Hindlimb muscle (tissue), 1 donor: Measurements from ENCODE around the gene AGFG2. TPM values are rescaled to one million over a fixed set of nuclear protein-coding genes. Genes with fewer than 3 reads are reported as not detected.
"Not testable (repeated sequence)": the region's sequence is repeated elsewhere in the genome, so short reads cannot be mapped to it uniquely, and the experiment has no call there.

Experiments used
- DNase-seq: peaks from one replicate; pipeline ENCODE4 v3.0.0-alpha.2; 2013
- polyA plus RNA-seq: library from polyadenylated mRNA; unstranded; fragments of 120-200 nt; gene quantifications from one replicate; pipeline ENCODE4 v1.2.1, GENCODE V29; 2013; ENCODE audit not compliant: insufficient read length

Gene AGFG2, protein sequence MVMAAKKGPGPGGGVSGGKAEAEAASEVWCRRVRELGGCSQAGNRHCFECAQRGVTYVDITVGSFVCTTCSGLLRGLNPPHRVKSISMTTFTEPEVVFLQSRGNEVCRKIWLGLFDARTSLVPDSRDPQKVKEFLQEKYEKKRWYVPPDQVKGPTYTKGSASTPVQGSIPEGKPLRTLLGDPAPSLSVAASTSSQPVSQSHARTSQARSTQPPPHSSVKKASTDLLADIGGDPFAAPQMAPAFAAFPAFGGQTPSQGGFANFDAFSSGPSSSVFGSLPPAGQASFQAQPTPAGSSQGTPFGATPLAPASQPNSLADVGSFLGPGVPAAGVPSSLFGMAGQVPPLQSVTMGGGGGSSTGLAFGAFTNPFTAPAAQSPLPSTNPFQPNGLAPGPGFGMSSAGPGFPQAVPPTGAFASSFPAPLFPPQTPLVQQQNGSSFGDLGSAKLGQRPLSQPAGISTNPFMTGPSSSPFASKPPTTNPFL
- polyA plus RNA-seq, result 15.6 TPM

DNA sequence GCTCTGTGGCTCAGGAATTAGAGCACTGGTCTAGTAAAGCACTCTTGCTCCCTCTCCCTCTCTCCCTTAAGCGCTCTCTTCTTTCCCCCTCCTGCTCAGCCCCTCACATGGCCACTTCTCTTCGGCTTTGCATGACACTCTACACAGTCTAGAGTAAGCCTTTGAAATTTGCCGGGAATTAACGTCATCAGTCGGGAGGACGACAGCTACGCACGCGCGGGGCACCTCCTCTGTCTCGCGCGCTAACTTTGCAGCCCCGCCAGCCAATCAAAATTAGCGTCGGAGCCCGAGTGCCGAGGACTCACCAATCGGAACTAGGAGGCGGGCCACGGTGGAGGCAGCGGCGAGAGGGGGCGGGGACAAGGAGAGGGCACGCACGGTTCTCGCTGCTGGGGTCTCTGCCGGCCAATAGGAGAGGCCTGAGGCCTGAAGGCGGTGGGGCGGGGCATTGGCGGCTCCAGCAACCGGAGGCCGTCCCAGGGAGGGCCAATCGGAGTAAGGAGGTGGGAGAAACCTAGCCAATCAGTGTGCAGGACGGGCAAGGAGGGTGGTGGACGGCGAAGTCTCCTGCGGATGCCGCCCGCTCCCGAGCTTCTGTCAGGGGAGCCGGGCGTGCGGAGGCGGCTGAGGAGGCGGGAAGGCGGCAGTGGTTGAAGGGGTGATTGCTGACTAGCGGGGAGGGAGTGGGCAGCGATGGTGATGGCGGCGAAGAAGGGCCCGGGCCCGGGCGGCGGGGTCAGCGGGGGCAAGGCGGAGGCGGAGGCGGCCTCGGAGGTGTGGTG lies at the start of gene AGFG2:
Gene AGFG2, plus strand, starts transcription at position 550 of the 782 bp plus-strand sequence. Its CDS starts 144 bp downstream, at position 694.
- peak; percentile 100 for DNase-seq

DNA sequence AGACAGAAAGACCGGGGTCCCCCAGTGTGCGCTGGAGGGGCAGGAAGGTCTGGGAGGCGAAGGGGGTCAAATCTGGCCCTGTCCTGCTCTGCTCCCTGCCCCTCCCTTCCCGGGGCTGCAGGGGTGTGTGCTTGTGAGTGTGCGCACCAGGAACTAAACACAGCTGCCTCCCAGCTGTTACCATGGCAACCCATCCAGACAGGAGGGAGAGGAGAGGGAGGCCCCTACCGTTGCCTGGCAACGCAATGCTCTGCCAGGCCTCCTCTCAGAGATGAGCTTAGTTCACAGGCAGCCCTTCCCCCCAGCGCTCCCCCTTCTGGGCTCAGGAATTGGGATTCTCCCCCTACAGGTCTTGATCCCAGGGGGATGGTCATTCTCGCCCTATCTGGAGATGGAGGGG lies 49.2 kb upstream of the AGFG2 start:
- DNase-seq, result peak; percentile 92

DNA sequence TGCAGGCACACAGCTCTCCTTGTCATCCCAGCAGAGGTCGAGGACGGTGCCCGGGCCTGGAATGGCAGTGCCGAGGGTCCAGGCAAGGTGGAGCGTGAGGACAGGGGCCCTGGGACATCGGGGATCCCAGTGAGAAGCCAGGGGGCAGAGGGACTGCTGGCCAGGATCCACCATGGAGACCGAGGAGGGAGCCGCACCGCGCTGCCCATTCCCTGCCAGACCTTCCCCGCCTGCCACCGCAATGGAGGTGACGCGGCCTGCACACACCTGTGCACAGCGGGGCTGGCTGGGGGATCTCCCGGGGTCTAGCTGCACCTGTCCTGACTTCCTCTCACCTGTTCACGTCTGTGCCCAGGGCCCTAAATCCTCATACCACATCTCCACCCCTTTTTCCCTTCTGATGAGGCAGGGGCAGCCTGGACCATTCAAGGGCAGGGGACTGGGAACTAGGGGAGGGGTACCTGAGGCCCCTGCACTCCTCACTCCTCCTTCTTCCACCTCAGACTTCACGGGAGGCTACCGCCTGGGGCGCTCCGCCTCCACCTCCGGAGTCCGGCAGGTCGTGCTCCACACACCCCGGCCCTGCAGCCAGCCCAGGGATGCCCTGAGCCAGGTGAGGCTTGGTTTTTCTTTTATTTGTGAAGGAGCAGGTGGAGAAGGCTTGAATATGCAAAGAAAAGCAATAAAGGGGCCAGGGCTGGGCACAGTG lies 48.4 kb upstream of the AGFG2 start:
- no peak for DNase-seq

- DNase-seq, result no peak
These were observed 47.8 kb upstream of the AGFG2 start for GRCh38 chr7:100491192-100491578.

DNA sequence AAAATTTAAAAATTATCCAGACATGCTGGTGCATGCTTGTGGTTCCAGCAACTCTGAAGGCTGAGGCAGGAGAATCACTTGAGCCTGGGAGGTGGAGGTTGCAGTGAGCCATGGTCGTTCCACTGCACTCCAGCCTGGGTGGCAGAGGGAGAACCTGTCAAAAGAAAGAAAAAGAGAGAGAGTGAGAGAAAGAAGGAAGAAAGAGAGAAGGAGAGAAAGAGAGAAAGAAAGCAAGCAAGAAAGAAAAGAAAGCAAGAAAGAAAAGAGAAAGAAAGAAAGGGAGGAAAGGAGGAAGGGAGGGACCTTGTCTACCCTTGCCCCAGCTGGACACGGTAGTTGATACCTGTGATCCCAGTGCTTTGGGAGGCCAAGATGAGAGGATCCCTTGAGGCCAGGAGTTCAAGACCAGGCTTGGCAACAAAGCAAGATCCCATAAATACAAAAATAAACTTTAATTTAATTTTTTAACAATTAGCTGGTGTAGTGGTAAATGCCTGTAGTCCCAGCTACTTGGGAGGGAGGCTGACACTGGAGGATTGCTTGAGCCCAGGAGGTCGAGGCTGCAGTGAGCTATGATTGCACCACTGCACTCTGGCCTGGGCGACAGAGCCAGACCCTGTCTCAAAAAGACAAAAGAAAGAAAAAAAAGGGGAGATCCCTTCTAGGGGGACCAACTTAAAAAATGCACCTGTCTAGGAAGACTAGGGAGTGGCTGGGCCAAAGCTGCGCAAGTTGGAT lies 46.1 kb upstream of the AGFG2 start:
- no peak for DNase-seq

DNA sequence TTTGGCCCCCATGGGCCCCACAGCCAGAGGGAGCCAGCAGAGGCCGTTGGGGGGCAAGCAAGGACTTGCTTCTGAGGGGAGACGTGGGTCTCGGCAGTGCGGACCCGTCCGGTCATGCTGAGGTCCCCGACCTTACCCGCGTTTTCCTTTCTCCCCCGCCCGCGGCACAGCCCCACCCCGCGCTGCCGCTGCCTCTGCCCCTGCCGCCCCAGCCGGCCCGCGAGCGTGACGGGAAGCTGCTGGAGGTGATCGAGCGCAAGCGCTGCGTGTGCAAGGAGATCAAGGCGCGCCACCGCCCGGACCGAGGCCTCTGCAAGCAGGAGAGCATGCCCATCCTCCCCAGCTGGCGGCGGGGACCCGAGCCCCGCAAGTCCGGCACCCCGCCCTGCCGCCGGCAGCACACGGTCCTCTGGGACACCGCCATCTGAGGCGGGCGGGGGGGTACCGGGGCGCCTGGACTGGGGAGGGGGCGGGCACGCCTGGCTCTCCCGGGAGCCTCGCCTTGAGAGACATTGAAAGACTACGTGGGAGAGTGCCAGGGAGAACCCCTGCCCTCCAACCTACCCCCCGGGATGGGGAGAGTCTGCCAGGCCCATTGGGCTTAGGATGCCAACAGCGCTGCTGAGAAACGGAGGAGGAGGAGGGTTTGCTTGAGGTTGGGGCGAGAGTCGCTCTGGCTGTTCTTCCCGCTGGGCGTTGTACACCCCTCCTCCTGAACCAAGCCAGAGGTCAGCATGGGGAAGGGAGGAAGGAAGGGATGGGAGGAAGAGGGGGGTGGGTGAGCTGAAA lies 45.3 kb upstream of the AGFG2 start:
- DNase-seq, result no peak

- DNase-seq, result no peak
These were observed 42.5 kb upstream of the AGFG2 start for GRCh38 chr7:100496509-100496908.

GRCh38 chr7:100500743-100501142 lies 38.3 kb upstream of the AGFG2 start:
- not testable (repeated sequence) for DNase-seq

GRCh38 chr7:100504031-100504430 lies 35.0 kb upstream of the AGFG2 start:
- not testable (repeated sequence) for DNase-seq

DNA sequence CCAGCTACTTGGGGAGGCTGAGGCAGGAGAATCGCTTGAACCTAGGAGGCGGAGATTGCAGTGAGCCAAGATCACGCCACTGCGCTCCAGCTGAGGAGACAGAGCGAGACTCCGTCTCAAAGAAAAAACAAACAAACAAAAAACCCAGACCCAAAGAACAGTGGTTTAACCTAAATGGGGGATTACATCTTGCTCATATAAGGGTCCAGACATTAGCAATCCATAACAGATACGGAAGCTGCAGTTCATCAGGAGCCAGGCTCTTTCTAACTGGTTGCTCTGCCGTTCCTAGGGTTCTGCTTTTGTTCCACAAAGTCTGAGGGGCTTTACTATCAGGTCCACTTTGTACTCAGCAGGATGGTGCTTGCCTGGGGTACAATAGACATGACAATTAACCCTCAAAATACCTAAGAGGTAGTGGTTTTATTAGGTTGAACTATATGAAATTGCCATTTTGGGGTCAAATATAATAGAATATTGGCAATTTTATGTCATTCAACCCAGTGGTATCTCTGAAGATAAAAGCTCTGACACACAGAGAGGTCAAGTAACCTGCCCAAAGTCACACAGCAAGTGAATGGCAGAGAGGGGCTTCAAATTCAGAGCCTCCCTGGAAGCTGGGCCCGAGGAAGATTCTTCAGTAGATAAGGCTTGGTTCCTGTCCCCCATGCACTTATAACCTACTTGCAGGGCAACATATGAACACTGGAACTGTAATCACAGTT lies 34.0 kb upstream of the AGFG2 start:
- DNase-seq, result no peak

- no peak for DNase-seq
These were observed 32.6 kb upstream of the AGFG2 start for GRCh38 chr7:100506356-100506923.

DNA sequence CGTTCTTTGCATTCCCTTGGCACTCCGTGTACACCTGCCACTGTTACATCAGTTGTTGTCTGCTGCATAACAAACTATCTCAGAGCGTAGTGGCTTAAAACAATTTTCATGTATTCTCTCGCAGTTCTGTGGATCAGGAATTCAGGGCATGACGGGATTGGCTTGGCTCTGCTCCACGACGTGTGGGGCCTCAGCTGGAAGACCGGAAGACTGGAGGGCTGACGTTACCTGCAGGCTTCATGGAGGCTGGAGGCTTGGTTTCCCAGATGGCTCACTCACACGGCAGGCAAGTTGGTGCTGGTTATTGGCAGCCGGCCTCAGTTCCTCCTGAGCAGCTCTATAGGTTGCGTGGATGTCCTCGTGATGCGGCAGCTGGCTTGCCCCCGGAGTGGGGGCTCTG lies 29.8 kb upstream of the AGFG2 start:
- no peak for DNase-seq

- DNase-seq, result no peak
These were observed 28.4 kb upstream of the AGFG2 start for GRCh38 chr7:100510437-100511239.

DNA sequence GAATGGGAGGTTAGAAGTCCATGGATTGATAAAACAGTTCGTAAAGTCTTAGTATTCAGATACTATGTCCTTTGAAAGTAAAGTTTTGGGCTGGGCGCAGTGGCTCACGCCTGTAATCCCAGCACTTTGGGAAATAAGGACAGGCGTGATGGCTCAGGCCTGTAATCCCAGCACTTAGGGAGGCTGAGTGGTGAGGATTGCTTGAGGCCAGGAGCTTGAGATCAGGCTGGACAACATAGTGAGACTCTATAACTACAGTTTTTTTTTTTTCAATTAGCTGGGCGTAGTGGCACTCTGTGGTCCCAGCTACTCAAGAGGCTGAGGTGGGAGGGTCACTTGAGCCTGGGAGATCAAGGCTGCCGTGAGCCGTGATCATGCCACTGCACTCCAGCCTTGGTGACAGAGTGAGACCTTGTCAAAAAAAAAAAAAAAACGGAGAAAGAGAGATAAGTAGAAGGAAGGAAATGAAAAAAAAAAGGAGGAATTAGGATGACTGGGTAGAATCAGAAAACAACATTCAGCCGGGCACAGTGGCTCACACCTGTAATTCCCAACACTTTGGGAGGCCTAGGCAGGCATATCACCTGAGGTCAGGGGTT lies 25.7 kb upstream of the AGFG2 start:
- no peak for DNase-seq

DNA sequence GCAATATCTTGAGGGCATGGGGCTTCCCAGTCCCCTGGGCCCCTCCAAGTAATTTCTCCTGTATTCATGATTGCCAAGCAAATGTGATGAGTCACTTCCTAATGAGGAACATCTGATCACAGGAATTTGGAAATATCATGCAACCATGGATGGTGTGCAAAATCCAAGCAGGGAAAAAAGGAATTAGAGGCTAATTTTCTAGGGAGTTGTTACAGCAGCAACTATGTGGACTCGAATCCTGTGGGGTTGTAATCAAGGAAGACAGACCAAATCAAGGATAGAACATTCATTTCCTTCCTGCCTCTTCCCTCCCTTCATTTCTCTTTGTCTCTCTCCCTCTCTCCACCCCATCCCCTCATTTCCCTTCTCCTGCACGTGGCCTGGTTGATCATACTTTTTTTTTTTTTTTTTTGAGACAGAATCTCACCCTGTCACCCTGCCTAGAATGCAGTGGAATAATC lies 23.9 kb upstream of the AGFG2 start:
- peak; percentile 27 for DNase-seq

DNA sequence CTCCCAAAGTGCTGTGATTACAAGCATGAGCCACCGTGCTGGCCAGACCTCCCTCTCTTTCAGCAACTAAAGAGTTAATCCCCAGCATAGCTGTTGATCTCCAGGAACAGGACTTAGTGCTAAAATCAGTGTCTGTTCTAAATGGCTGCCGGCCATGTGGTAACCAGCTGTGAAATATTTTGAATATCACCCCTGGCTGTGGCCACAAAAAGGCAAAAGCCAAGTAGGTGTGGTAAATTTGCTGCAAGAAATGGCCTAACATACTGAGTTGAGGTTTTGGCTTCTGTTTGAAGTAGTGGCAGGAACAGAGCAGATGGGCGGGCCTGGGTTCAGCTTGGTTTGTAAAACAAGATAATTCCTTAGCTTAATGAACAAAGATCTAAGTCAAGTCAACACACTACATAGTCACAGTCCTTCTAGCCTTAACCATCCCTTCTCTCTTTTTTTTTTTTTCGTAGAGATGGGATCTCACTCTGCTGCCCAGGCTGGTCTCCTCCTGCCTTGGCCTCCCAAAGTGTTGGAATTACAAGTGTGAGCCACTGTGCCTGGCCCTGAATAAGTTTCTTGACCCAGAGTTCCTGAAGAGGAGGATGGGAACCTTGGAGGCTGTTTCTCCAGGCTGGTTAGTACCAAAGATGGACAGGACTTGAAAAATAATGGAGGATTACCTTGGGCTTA lies 22.7 kb upstream of the AGFG2 start:
- DNase-seq, result peak; percentile 49

- no peak for DNase-seq
These were observed 21.7 kb upstream of the AGFG2 start for GRCh38 chr7:100517305-100517704.

DNA sequence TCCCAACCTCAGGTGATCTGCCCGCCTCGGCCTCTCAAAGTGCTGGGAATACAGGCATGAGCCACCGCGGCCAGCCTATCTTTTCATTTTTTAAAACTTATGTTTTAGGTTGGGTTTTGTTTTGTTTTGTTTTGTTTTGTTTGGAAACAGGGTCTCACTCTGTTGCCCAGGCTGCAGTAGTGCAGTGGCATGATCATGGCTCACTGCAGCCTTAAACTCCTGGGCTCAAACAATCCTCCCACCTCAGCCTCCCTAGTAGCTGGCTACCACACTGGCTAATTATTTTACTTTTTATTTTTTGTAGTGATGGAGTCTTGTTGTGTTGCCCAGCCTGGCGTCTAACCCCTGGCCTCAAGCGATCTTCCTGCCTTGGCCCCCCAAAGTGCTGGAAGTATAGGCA lies 19.4 kb upstream of the AGFG2 start:
- DNase-seq, result no peak
